Neuronal stem cell (in vitro differentiated cells): Measurements from ENCODE around the gene MUC4.
"Not testable (repeated sequence)": the region's sequence is repeated elsewhere in the genome, so short reads cannot be mapped to it uniquely, and the experiment has no call there.

Experiments used
- DNase-seq: peaks from one replicate; pipeline ENCODE4 v3.0.0-alpha.2; 2013; ENCODE audit warnings: low spot score
- H2AFZ ChIP-seq: one replicate; pipeline ENCODE4 v1.6.1; 2013; ENCODE audit warnings: mild to moderate bottlenecking, low read length, inconsistent platforms
- H2AK5ac ChIP-seq: 2 replicates; pipeline ENCODE4 v1.6.1; 2013; ENCODE audit warnings: low read depth, mild to moderate bottlenecking, inconsistent platforms, low read length, moderate library complexity, mixed read lengths
- H2BK120ac ChIP-seq: 2 replicates; pipeline ENCODE4 v1.6.1; 2013; ENCODE audit warnings: low read depth, mild to moderate bottlenecking, inconsistent platforms, low read length, moderate library complexity, mixed read lengths
- H2BK12ac ChIP-seq: one replicate; pipeline ENCODE4 v1.6.1; 2013; ENCODE audit warnings: low read length, inconsistent platforms
- H2BK15ac ChIP-seq: 2 replicates; pipeline ENCODE4 v1.6.1; 2013; ENCODE audit warnings: mild to moderate bottlenecking, low read length, inconsistent platforms, mixed read lengths
- H2BK5ac ChIP-seq: one replicate; pipeline ENCODE4 v1.6.1; 2013; ENCODE audit warnings: inconsistent platforms, mild to moderate bottlenecking, low read length, moderate library complexity
- H3K14ac ChIP-seq: one replicate; pipeline ENCODE4 v1.6.1; 2013; ENCODE audit warnings: low read length, inconsistent platforms
- H3K18ac ChIP-seq: 2 replicates; pipeline ENCODE4 v1.6.1; 2013; ENCODE audit warnings: low read length, inconsistent platforms
- H3K23ac ChIP-seq: 2 replicates; pipeline ENCODE4 v1.6.1; 2013; ENCODE audit warnings: low read depth, mild to moderate bottlenecking, mixed read lengths, low read length, inconsistent platforms; ENCODE audit not compliant: poor library complexity
- H3K27ac ChIP-seq: replicated peaks from 3 replicates; pipeline ENCODE4 v1.5.1; 2013; ENCODE audit warnings: low read length, inconsistent platforms
- H3K27me3 ChIP-seq, 3 experiments: 2 replicates each; pipeline ENCODE4 v1.6.1; 2013; ENCODE audit warnings: low read length in 3 of 3, mild to moderate bottlenecking in 2 of 3, inconsistent platforms in 1 of 3, low read depth in 1 of 3, mixed read lengths in 1 of 3, moderate library complexity in 1 of 3; ENCODE audit not compliant: control insufficient read depth in 3 of 3, insufficient read depth in 3 of 3
- H3K36me3 ChIP-seq, 2 donors: replicated peaks in 1 of 2; 2 replicates each; pipeline ENCODE4 v1.6.1; 2013; ENCODE audit warnings: low read length in 2 of 2; ENCODE audit not compliant: control insufficient read depth in 2 of 2, insufficient read depth in 2 of 2
- H3K4ac ChIP-seq: 2 replicates; pipeline ENCODE4 v1.6.1; 2013; ENCODE audit warnings: inconsistent platforms, mild to moderate bottlenecking, low read length, moderate library complexity
- H3K4me1 ChIP-seq, 2 donors: 1 replicate in 1 of 2; 2 replicates in 1 of 2; pipeline ENCODE4 v1.6.1; 2013; ENCODE audit warnings: low read length in 2 of 2, low read depth in 1 of 2; ENCODE audit not compliant: control insufficient read depth in 2 of 2, insufficient read depth in 1 of 2
- H3K4me2 ChIP-seq: one replicate; pipeline ENCODE4 v1.6.1; 2013; ENCODE audit warnings: mild to moderate bottlenecking, low read length, inconsistent platforms; ENCODE audit not compliant: insufficient read depth, poor library complexity, severe bottlenecking
- H3K4me3 ChIP-seq, 2 donors: 2 replicates each; pipeline ENCODE4 v1.5.1; 2013; ENCODE audit warnings: low read length in 2 of 2, mild to moderate bottlenecking in 2 of 2, inconsistent platforms in 1 of 2, moderate library complexity in 1 of 2
- H3K79me1 ChIP-seq: one replicate; pipeline ENCODE4 v1.6.1; 2013; ENCODE audit warnings: low read depth, mild to moderate bottlenecking, inconsistent platforms, low read length, moderate library complexity
- H3K9ac ChIP-seq: one replicate; pipeline ENCODE4 v1.6.1; 2013; ENCODE audit warnings: mild to moderate bottlenecking, low read depth, low read length, inconsistent platforms; ENCODE audit not compliant: poor library complexity
- H3K9me3 ChIP-seq, 2 donors: replicated peaks in 1 of 2; 2 replicates each; pipeline versions ENCODE3 to v1.6.1; 2013; ENCODE audit warnings: low read length in 2 of 2, mild to moderate bottlenecking in 2 of 2, inconsistent platforms in 1 of 2, low read depth in 1 of 2, mixed read lengths in 1 of 2, moderate library complexity in 1 of 2; ENCODE audit not compliant: control insufficient read depth in 2 of 2, insufficient read depth in 1 of 2
- H4K8ac ChIP-seq: one replicate; pipeline ENCODE4 v1.6.1; 2013; ENCODE audit warnings: low read depth, mild to moderate bottlenecking, inconsistent platforms, low read length, moderate library complexity
- H4K91ac ChIP-seq: one replicate; pipeline ENCODE4 v1.6.1; 2013; ENCODE audit warnings: low read length, low read depth, mild to moderate bottlenecking, inconsistent platforms; ENCODE audit not compliant: poor library complexity
- WGBS, 2 donors: extraction: QIAGEN DNeasy Blood & Tissue Kit; methylation state at CpG; one replicate each; pipeline ENCODE4 v1.1.7; 2013; ENCODE audit warnings: missing lambda C conversion rate in 2 of 2, mixed read lengths in 1 of 2; ENCODE audit not compliant: insufficient read length in 2 of 2, insufficient replicate concordance in 1 of 2; ENCODE audit errors: extremely low coverage in 2 of 2; 5-methylcytosine and 5-hydroxymethylcytosine counted together

MUC4 gene

GRCh38 chr3:195722996-195723345 is 88.8 kb downstream of the MUC4 start:
- not testable (repeated sequence) for H3K4ac ChIP-seq, H2AK5ac ChIP-seq, H3K9me3 ChIP-seq, H2AFZ ChIP-seq, H2BK5ac ChIP-seq, H3K36me3 ChIP-seq, H3K9ac ChIP-seq, H3K4me2 ChIP-seq, H3K14ac ChIP-seq, H3K79me1 ChIP-seq, DNase-seq, H3K18ac ChIP-seq, H2BK120ac ChIP-seq, H3K27ac ChIP-seq, H3K4me3 ChIP-seq, H4K91ac ChIP-seq, H3K23ac ChIP-seq, H4K8ac ChIP-seq, H2BK12ac ChIP-seq, H2BK15ac ChIP-seq
- Histone ChIP-seq H3K4me1 (peaks cover 2 to 12% of the 10 kb centered on the region in 2 donors), H3K27me3 (peaks cover 0 to 12% (median 0%) of the 10 kb centered on the region in 3 experiments)
- no CpG with 5 or more reads among the region's 9 CpGs for WGBS, 2 donors

GRCh38 chr3:195722139-195722995 is 89.4 kb downstream of the MUC4 start:
- H3K23ac ChIP-seq, H3K36me3 ChIP-seq, H3K27ac ChIP-seq, H3K79me1 ChIP-seq, H2AFZ ChIP-seq, H3K18ac ChIP-seq, H2AK5ac ChIP-seq, H3K4me3 ChIP-seq, H2BK5ac ChIP-seq, H4K91ac ChIP-seq, H3K9me3 ChIP-seq, H2BK120ac ChIP-seq, H3K9ac ChIP-seq, H3K4me2 ChIP-seq, H3K4ac ChIP-seq, H4K8ac ChIP-seq, H2BK15ac ChIP-seq, H2BK12ac ChIP-seq, DNase-seq, H3K14ac ChIP-seq: not testable (repeated sequence)
- WGBS, 2 donors: no CpG with 5 or more reads among the region's 21 CpGs
- H3K27me3 ChIP-seq: peaks cover 0 to 18% (median 0%) of the 10 kb centered on the region in 3 experiments
- peaks cover 2 to 16% of the 10 kb centered on the region in 2 donors for H3K4me1 ChIP-seq

- H2AFZ ChIP-seq, H3K23ac ChIP-seq, H3K4ac ChIP-seq, H2BK12ac ChIP-seq, H3K27ac ChIP-seq, H3K9me3 ChIP-seq, H4K8ac ChIP-seq, H3K4me2 ChIP-seq, H3K14ac ChIP-seq, H2BK120ac ChIP-seq, H4K91ac ChIP-seq, H2BK15ac ChIP-seq, DNase-seq, H2BK5ac ChIP-seq, H3K9ac ChIP-seq, H3K36me3 ChIP-seq, H3K79me1 ChIP-seq: not testable (repeated sequence)
- peak within 1 kb of the TSS; percentile 40 for H2AK5ac ChIP-seq
- peak within 1 kb of the TSS in 1 of 2 donors; percentile 2 for H3K4me3 ChIP-seq
- peaks cover 0 to 28% (median 0%) of the 10 kb centered on the region in 3 experiments for H3K27me3 ChIP-seq
- WGBS, 2 donors: no CpG with 5 or more reads among the region's 16 CpGs
- H3K4me1 ChIP-seq: peaks cover 3 to 16% of the 10 kb centered on the region in 2 donors
- H3K18ac ChIP-seq: peak within 1 kb of the TSS; percentile 83
Observed at GRCh38 chr3:195720831-195721506, 90.8 kb downstream of the MUC4 start, which contains the start of gene MUC20. TSS of gene MUC20 (plus strand) at chr3:195720978. CDS start at chr3:195721008, 30 bp downstream.
